GM18951 (cell line): Measurements from ENCODE around the gene PEX5.

ENCODE experiments used
- POLR2A ChIP-seq: IDR thresholded peaks from 4 replicates; pipeline ENCODE4 v1.6.1; 2011; ENCODE audit warnings: mild to moderate bottlenecking; ENCODE audit not compliant: insufficient read length, insufficient read depth; ENCODE audit errors: extremely low read depth
- in situ Hi-C: fragments of 300-500 bp; cut with MboI; formaldehyde crosslinking; loops from one replicate; pipeline ENCODE4 v1.12.0; 2022; ENCODE audit warnings: low sequenced_read_pairs, mixed read lengths, inconsistent platforms; ENCODE audit not compliant: unreplicated experiment

The PEX5 gene

DNA sequence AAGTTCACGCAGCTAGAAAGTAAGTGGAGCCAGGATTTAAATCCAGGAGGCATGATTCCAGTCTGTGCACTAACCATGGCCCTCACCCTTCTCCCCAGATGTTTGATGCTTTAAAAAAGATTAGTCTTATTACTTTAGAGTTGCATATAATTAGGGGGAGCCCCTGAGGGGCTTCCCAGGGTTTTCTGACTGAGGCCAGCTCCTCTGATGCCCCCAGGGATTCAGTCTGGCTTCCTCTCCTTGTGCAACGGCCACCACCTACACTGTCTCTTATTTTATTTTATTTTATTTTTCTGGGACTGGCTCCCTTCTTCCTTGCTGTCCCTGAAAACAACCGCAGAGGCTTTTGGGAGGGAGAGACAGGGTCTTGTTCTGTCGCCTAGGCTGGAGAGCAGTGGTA lies 36.7 kb upstream of the PEX5 start:
- in situ Hi-C loops = no loop called here
- TF ChIP-seq POLR2A = no peak

DNA sequence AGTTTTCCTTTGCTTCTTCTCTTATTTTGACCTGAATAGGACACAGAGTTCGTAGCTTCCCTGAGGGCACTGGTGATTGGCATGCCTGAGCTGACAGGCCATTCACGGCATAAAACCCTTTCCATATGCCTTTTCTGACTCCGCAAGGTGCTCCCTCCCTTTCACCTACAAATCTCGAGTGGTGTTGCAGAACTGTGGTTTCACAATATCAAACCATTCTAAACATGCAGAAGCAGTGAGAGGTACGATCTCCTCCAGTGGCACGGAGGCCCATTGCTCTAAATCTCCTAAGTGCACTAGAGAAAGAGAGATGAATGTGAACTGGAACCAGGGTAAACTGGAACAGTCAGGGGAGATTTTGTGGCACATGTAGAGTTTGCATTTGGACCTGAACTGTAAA lies 35.4 kb upstream of the PEX5 start:
- in situ Hi-C loops = no loop called here
- TF ChIP-seq POLR2A = no peak

DNA sequence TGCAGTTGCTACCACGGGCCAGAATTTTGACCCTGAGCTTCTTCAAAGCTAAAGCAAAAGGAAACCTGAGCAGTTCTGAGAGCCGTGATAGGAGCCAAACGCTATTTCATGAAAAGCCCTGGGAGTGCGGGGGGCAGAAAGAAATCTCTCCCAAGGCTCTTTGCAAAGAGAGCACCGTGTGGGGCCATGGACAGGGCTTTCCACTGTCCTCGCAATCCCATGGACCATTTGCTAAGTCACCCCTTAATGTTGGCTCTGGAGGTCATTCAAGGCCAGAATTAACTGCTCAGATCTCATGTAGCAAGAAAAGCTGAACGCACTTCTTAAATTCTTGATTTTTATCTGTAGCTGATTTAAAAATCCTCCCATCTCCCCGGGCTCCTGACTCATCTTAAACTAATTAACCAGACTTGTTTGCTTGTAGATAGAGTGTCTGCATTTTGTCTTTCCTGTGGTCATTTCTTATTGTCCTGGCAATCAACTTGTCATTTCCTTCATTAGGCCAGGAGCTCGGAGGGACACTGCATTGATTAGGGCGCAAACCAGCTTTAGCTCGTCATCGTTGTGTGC lies 34.5 kb upstream of the PEX5 start:
- in situ Hi-C loops = no loop called here
- no peak for TF ChIP-seq POLR2A

- no peak for TF ChIP-seq POLR2A
- in situ Hi-C loops = no loop called here
Observed at GRCh38 chr12:7155471-7156034, 33.9 kb upstream of the PEX5 start.

DNA sequence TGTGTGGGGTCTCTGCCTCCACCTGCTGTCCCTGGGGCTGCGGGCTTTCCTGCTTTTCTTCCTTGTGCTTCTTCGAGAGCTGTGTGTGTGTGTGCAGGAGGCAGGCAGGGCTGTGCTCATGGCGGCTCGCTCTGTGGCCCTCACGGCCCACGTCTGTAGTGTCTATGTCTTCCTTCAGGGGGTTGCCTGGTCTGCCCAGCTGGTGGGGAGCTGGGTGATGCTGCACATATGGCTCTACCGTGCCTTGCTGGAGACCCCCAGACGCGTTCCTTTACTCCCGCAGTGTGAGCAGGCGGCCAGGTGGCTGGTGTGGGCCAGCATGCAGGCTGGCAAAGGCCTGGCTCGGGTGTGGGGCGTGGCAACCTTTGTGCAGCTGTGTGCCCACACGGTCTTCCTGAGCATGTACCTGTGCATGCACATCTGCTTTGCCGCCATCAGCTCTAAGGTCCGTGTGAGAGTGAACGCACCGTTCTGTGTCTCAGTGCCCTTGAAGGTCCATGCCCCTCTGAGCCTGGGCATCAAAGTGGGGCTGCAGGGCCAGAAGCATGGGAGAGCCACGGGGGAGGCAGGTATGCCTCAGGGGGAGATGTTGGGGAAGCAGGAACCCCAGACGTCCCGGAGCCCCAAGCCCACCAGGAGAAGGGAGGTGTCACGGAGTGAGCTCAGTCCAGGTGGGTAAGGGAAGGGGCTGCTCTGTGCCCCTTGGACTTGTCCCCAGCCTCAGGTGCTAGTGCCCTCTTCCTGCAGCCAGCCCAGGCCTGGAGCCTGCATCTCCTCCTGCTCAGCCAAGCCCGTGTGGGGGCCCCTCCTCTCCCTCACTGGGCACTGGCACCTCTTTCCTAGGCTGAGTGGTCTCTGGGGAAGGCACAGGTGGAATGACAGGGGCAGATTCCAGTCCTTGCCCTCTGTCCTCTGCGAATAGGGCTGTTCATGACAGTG lies 33.0 kb upstream of the PEX5 start:
- TF ChIP-seq POLR2A = no peak
- in situ Hi-C loops = no loop called here

GRCh38 chr12:7157391-7157790 lies 32.1 kb upstream of the PEX5 start:
- TF ChIP-seq POLR2A = no peak
- in situ Hi-C loops = no loop called here

DNA sequence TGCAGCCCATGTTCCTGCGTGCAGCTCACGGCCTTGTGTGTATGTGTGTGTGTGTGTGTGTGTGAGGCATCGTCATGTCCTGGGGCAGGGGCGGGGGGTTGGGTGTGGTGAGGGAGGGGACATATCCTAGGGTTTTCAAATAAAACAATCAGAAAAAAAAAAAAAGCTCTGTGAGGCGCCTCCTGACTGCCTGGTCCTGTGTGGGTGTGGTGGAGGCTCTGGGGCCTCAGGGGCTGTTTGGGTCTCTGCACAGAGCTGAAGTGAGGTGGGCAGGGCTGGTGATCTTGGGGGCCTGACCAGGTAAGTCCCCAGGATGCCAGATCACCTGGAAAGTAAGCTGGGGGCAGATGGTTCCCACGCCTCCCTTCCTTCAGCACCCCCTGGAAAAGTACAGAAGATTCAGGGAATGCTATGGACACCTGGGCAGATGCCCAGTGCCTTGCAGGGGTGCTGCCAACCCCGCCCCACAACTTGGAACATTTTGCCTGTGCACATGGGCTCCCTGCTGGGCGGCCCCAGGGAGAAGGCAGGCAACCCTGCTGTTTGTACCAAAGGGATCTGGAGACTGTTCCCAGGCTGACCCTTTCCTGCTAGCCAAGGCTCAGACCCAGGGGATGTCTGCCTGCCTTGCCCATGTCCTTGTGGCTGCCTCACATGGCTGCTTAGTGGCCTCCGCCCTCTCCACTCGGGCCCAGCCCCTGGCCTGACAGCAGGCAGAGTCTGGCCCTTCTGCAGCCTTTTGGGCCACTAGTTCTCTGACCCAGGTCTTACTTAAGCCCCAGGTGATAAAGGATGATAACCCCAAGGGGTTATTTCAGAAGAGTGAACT lies 30.5 kb upstream of the PEX5 start:
- in situ Hi-C loops = no loop called here
- no peak for TF ChIP-seq POLR2A

DNA sequence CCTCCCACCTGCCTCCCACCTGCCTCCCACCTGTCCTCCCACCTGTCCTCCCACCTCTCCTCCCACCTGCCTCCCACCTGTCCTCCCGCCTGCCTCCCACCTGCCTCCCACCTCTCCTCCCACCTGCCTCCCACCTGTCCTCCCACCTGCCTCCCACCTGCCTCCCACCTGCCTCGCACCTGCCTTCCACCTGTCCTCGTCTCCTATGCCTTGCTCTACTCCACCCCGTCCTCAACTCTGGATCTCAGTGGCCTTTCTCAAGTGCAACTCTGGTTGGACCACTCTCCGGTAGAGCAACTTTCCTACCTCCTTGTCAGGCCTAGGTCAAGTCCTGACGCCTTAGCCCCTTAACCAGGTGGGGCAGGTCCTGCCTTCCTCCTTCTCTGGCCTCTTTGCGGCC lies 29.3 kb upstream of the PEX5 start:
- in situ Hi-C loops = no loop called here
- TF ChIP-seq POLR2A = no peak

DNA sequence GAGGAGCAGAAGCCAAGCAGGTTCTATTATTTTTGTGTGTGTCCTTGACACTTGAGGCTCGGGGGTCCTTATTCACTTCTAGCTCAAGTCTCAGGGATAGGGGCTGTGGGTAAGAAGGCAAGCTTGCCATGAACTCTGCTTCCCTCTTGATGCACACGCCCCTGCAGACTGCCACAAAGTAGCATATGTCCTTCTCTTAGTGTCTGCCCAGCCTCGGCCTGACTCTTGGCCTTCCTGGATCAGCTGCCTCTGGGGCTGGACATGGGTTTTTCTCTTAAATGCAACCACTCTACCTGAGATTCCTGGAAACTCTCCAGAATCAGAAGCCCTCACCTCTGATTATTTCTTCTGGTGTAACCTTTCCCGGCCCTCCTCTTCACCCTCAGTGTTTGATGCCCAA lies 28.2 kb upstream of the PEX5 start:
- in situ Hi-C loops = no loop called here
- no peak for TF ChIP-seq POLR2A

GRCh38 chr12:7161811-7162210 lies 27.7 kb upstream of the PEX5 start:
- no peak for TF ChIP-seq POLR2A
- in situ Hi-C loops = no loop called here

DNA sequence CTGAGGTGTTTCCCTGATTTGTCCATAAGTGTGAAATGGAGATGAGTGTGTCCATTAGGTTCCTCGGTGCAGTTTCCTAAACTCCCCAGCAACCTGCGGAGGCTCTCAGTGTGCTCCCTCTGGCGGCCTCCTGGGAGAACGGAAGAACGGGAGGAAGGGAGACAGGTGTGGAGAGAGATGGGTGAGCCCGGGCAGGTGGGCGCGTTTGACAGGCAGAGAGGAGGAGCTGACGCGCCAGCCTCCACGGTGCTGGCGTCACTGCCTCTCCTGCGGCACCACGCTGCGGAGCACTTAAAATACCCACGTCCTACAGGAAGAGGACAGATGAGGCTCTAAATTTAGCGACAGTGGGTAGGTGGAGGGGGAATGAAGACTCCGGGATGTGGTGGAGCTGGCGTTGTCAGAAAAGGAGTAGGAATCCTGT lies 26.8 kb upstream of the PEX5 start:
- in situ Hi-C loops = no loop called here
- TF ChIP-seq POLR2A = no peak

DNA sequence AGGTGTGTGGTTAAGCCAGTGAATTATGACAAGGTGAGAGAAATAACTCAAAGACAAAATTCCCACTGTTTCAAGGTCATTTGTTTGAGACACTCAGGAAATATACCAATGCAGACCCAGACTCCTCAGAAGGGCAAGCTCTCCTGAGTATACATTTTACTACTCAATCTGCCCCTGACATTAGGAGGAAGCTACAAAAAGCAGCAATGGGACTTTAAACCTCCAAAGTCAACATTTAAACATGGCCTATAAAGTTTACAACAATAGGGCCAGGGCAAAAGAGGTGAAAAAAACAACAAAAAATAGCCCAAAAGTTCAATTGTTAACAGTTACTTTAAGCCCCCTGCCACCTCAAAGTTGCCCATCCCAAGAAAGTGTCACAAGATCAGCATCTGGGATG lies 19.5 kb upstream of the PEX5 start:
- in situ Hi-C loops = no loop called here
- no peak for TF ChIP-seq POLR2A

- in situ Hi-C loops = no loop called here
Observed at GRCh38 chr12:7171854-7172253, 17.6 kb upstream of the PEX5 start.

More at GRCh38 chr12:7171854-7172253, 17.6 kb upstream of the PEX5 start:
- no peak for TF ChIP-seq POLR2A
